ENCODE data around the gene WDR54. TPM values are rescaled to one million over a fixed set of nuclear protein-coding genes. Genes with fewer than 3 reads are reported as not detected.

The WDR54 gene
- total RNA-seq, 1 experiment from 2014 or later = 27.7 TPM

GRCh38 chr2:74415762-74416395 lies 5.7 kb upstream of the WDR54 start:
- no peak for TF ChIP-seq TCF7L2 (IDR thresholded peaks at IDR 0.05; ENCODE audit: low read depth, low read length)
- CTCF ChIA-PET = no interaction called here
- in situ Hi-C loops (cut with HindIII; ENCODE audit: low pct_unique_long_range_greater_than_20kb, low sequenced_read_pairs) (no loop called here), intact Hi-C loops (cut with micrococcal nuclease; ENCODE audit: unreplicated experiment) (no loop called here)
- H3K4me1 ChIP-seq (ENCODE audit: control insufficient read depth, insufficient read depth, low read length) = 0 out of 2 replicates have a peak, but pooled peaks cover under 1% of the 10 kb centered on the region
- no TSS peak for BruUV-seq (replicated peaks)
- H3K27me3 ChIP-seq (ENCODE audit: control insufficient read depth, insufficient read depth, low read length) = no peaks in the 10 kb centered on the region
- H3K36me3 ChIP-seq (ENCODE audit: control insufficient read depth, insufficient read depth, low read length) = no peaks in the 10 kb centered on the region
- H3K4me3 ChIP-seq (ENCODE audit: low read depth in 2 of 2, low read length in 2 of 2) = no peak overlapping the region
- no peak overlapping the region for H3K27ac ChIP-seq (ENCODE audit: low read length)
- DNase-seq (ENCODE audit: low read depth, low spot score) = no peak
- ATAC-seq = no peak
- POLR2A ChIA-PET = interaction anchor here (0.6 kb wide), 1 partner anchor 575 kb away, joined by 3 read pairs; no protein-coding TSS in a partner anchor
- no peaks in the 10 kb centered on the region for H3K9me3 ChIP-seq (ENCODE audit: control insufficient read depth, insufficient read depth, low read depth, low read length)

- TF ChIP-seq REST (IDR thresholded peaks at IDR 0.05; ENCODE audit: insufficient read depth in 1 of 2, low read depth in 2 of 2, low read length in 1 of 2) (no peak), SIN3A (IDR thresholded peaks at IDR 0.05; ENCODE audit: borderline replicate concordance, insufficient read depth, low read depth, low read length) (no peak), TCF7L2 (IDR thresholded peaks at IDR 0.05; ENCODE audit: low read depth, low read length) (no peak)
- POLR2A ChIA-PET = interaction anchor here (0.6 kb wide), 1 partner anchor 576 kb away, joined by 3 read pairs; no protein-coding TSS in a partner anchor
- intact Hi-C loops (cut with micrococcal nuclease; ENCODE audit: unreplicated experiment) (no loop called here), in situ Hi-C loops (cut with HindIII; ENCODE audit: low pct_unique_long_range_greater_than_20kb, low sequenced_read_pairs) (no loop called here)
- no peak overlapping the region for H3K4me3 ChIP-seq (ENCODE audit: low read depth in 2 of 2, low read length in 2 of 2)
- DNase-seq (ENCODE audit: low read depth, low spot score) = no peak
- CTCF ChIA-PET = no interaction called here
- no peak overlapping the region for H3K27ac ChIP-seq (ENCODE audit: low read length)
- ATAC-seq = no peak
- BruUV-seq (replicated peaks) = no TSS peak
- no peaks in the 10 kb centered on the region for H3K9me3 ChIP-seq (ENCODE audit: control insufficient read depth, insufficient read depth, low read depth, low read length)
- no peaks in the 10 kb centered on the region; the same call in 1 of the 2 replicates for H3K36me3 ChIP-seq (ENCODE audit: control insufficient read depth, insufficient read depth, low read length)
- H3K4me1 ChIP-seq (ENCODE audit: control insufficient read depth, insufficient read depth, low read length) = peaks cover 4% of the 10 kb centered on the region; the same call in 1 of the 2 replicates
- no peaks in the 10 kb centered on the region for H3K27me3 ChIP-seq (ENCODE audit: control insufficient read depth, insufficient read depth, low read length)
Observed at GRCh38 chr2:74416778-74417177, 4.8 kb upstream of the WDR54 start.

- CTCF ChIA-PET = no interaction called here
Observed at GRCh38 chr2:74417197-74417596, 4.3 kb upstream of the WDR54 start.

More at GRCh38 chr2:74417197-74417596, 4.3 kb upstream of the WDR54 start:
- BruUV-seq (replicated peaks) = no TSS peak
- DNase-seq (ENCODE audit: low read depth, low spot score) (no peak), ATAC-seq (no peak)
- H3K4me1 ChIP-seq (ENCODE audit: control insufficient read depth, insufficient read depth, low read length) = peaks cover 4% of the 10 kb centered on the region; the same call in 1 of the 2 replicates
- POLR2A ChIA-PET = no interaction called here
- H3K27me3 ChIP-seq (ENCODE audit: control insufficient read depth, insufficient read depth, low read length) = no peaks in the 10 kb centered on the region
- H3K36me3 ChIP-seq (ENCODE audit: control insufficient read depth, insufficient read depth, low read length) = no peaks in the 10 kb centered on the region; the same call in 1 of the 2 replicates
- in situ Hi-C loops (cut with HindIII; ENCODE audit: low pct_unique_long_range_greater_than_20kb, low sequenced_read_pairs) = no loop called here
- intact Hi-C loops (cut with micrococcal nuclease; ENCODE audit: unreplicated experiment) = no loop called here
- TF ChIP-seq REST (IDR thresholded peaks at IDR 0.05; ENCODE audit: insufficient read depth in 1 of 2, low read depth in 2 of 2, low read length in 1 of 2) (no peak), CTCF (IDR thresholded peaks at IDR 0.05) (no peak), POLR2AphosphoS5 (IDR thresholded peaks at IDR 0.05; ENCODE audit: low read depth, low read length) (no peak), TCF7L2 (IDR thresholded peaks at IDR 0.05; ENCODE audit: low read depth, low read length) (no peak), SIN3A (IDR thresholded peaks at IDR 0.05; ENCODE audit: borderline replicate concordance, insufficient read depth, low read depth, low read length) (no peak)
- H3K9me3 ChIP-seq (ENCODE audit: control insufficient read depth, insufficient read depth, low read depth, low read length) = no peaks in the 10 kb centered on the region
- H3K27ac ChIP-seq (ENCODE audit: low read length) = no peak overlapping the region
- no peak overlapping the region for H3K4me3 ChIP-seq (ENCODE audit: low read depth in 2 of 2, low read length in 2 of 2)
